ENCODE measurements around the gene ISL1. TPM values are rescaled to one million over a fixed set of nuclear protein-coding genes. Genes with fewer than 3 reads are reported as not detected.
A peak's percentile ranks its signal among the peaks of the same experiment; 100 is the strongest.

Gene ISL1
- 31.5 and 39.4 TPM in 2 replicates for total RNA-seq (ENCODE audit: low replicate concordance)
- long read RNA-seq, transcript ISL1-201 (6 exons, 2,459 nt): major isoform, 278 of 337 reads
- long read RNA-seq, partial matches to known transcripts: 40 of 337 reads
- long read RNA-seq, other reads (novel, unspliced or antisense): 19 of 337 reads

DNA sequence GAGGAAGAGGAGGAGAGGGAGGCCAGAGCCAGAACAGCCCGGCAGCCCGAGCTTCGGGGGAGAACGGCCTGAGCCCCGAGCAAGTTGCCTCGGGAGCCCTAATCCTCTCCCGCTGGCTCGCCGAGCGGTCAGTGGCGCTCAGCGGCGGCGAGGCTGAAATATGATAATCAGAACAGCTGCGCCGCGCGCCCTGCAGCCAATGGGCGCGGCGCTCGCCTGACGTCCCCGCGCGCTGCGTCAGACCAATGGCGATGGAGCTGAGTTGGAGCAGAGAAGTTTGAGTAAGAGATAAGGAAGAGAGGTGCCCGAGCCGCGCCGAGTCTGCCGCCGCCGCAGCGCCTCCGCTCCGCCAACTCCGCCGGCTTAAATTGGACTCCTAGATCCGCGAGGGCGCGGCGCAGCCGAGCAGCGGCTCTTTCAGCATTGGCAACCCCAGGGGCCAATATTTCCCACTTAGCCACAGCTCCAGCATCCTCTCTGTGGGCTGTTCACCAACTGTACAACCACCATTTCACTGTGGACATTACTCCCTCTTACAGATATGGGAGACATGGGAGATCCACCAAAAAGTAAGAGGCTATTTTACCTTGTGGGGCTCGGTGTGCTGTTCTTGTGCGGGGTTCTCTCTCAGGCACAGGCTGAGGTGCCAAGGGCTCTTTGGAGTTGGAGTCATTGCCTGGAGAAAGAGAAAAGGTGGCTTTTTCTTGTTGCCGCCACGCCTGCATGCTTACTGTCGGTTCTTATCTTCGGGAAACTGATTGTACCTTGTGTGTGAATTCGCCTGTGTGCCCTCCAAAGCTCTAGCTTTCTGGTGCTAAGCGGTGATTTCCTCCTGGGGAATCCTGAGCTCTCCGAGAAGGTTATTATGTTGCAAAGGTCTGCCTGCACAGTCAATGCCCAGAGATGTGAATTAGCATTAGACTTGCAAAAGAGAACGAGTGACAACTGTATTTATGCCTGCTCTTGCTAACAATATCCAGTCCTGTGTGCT is at the start of gene ISL1:
TSS of gene ISL1 (plus strand) at position 318 of the 991 bp plus-strand sequence. CDS start at position 542, 224 bp downstream.
- DNase-seq (ENCODE audit: extremely low spot score, unreplicated experiment): no peak
- Mint-ChIP-seq H3K36me3 (no peaks in the 10 kb centered on the region), H3K9me3 (no peaks in the 10 kb centered on the region), H3K4me3 (peak within 1 kb of the TSS; percentile 95), H3K27me3 (peaks cover 100% of the 10 kb centered on the region), H3K27ac (peak within 1 kb of the TSS; percentile 86), H3K4me1 (ENCODE audit: unreplicated experiment) (peaks cover 17% of the 10 kb centered on the region)
- TF ChIP-seq, protein P1, sequence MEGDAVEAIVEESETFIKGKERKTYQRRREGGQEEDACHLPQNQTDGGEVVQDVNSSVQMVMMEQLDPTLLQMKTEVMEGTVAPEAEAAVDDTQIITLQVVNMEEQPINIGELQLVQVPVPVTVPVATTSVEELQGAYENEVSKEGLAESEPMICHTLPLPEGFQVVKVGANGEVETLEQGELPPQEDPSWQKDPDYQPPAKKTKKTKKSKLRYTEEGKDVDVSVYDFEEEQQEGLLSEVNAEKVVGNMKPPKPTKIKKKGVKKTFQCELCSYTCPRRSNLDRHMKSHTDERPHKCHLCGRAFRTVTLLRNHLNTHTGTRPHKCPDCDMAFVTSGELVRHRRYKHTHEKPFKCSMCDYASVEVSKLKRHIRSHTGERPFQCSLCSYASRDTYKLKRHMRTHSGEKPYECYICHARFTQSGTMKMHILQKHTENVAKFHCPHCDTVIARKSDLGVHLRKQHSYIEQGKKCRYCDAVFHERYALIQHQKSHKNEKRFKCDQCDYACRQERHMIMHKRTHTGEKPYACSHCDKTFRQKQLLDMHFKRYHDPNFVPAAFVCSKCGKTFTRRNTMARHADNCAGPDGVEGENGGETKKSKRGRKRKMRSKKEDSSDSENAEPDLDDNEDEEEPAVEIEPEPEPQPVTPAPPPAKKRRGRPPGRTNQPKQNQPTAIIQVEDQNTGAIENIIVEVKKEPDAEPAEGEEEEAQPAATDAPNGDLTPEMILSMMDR (conservative IDR thresholded peaks at IDR 0.05): no peak

DNA sequence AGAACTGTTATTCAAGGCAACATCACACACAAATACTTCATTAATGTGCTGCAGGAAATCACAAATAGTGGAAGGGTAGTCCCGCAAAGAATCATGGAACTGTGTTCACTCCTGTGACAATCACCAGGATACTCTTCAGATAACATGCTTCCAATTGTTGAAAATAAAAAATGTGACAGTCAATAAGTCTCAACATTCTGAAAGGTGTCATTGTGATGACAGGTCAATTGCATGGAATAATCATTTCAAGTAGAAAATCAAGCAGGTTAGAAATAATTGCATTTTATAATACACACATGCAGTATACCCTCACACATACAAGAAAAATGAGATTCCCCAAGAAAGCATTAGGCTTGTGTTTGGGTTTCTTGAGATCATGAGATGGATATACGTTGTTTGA is 46.4 kb upstream of the ISL1 start:
- Mint-ChIP-seq H3K4me3 (no peak overlapping the region), H3K4me1 (ENCODE audit: unreplicated experiment) (no peaks in the 10 kb centered on the region), H3K27me3 (no peaks in the 10 kb centered on the region), H3K36me3 (no peaks in the 10 kb centered on the region), H3K27ac (no peak overlapping the region), H3K9me3 (no peaks in the 10 kb centered on the region)
- DNase-seq (ENCODE audit: extremely low spot score, unreplicated experiment): no peak
- TF ChIP-seq, protein P1 (conservative IDR thresholded peaks at IDR 0.05): no peak

DNA sequence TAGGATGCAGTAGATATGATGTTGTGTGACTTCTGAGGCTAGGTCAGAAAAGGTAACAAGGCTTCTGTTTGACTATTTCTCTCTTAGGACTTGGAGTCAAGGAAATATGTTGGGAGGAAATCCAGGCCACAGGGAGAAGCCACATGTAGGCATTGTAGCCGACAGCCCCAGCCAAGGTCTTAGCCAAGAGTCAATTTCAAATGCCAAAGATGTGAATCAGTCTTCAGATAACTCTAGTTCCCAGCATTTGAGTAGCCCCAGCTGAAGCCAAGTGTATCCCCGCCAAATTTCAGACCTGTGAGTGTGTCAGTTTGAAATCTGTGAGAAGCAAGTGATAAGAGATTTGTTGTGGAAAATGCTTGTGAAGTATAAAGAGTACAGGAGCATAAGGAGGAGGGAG is 38.1 kb upstream of the ISL1 start:
- Mint-ChIP-seq H3K36me3 (no peaks in the 10 kb centered on the region), H3K4me3 (no peak overlapping the region), H3K27ac (no peak overlapping the region), H3K9me3 (peaks cover 16% of the 10 kb centered on the region), H3K27me3 (no peaks in the 10 kb centered on the region), H3K4me1 (ENCODE audit: unreplicated experiment) (no peaks in the 10 kb centered on the region)
- TF ChIP-seq, protein P1 (conservative IDR thresholded peaks at IDR 0.05): no peak
- no peak for DNase-seq (ENCODE audit: extremely low spot score, unreplicated experiment)

DNA sequence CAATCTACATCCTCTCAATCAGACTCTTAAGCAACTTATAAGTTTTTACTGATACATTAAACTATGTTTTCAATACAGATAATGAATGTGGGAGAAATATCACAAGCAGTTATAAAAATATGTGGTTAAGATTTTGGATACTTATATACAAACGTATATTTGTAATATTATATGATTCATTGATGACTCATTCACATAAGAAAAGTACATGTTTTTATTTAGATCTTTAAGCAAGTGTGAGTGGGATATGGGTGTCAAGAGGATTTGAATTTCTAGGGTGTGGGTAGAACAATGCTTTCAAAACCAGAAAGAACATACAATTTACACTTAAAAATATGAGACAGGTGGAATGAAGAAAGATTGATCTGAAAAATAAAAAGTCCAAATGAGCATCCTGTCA is 36.1 kb upstream of the ISL1 start:
- Mint-ChIP-seq H3K27ac (no peak overlapping the region), H3K27me3 (no peaks in the 10 kb centered on the region), H3K4me3 (no peak overlapping the region), H3K4me1 (ENCODE audit: unreplicated experiment) (no peaks in the 10 kb centered on the region), H3K9me3 (peaks cover 16% of the 10 kb centered on the region), H3K36me3 (no peaks in the 10 kb centered on the region)
- no peak for DNase-seq (ENCODE audit: extremely low spot score, unreplicated experiment)
- TF ChIP-seq, protein P1 (conservative IDR thresholded peaks at IDR 0.05): no peak

DNA sequence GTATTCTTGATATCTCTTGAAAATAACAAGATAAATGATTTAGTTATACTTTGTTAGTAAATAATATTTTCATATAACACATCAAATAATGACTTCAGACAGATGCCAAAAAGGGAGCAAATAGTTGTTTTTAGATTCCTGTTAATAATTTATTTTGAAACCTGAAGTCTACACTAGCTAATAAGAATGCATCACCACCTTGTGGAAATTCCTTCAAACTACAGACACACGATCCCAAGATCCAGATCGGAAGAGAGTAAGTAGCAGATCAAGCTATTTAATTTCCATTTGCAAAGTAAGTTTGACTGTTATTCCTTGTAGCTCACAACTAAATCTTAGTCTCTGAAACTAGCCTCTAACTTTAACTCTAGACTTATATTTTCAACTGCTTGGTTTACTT is 35.5 kb upstream of the ISL1 start:
- no peaks in the 10 kb centered on the region for H3K27me3 Mint-ChIP-seq
- H3K36me3 Mint-ChIP-seq: no peaks in the 10 kb centered on the region
- DNase-seq (ENCODE audit: extremely low spot score, unreplicated experiment): no peak
- no peak overlapping the region for H3K27ac Mint-ChIP-seq
- H3K9me3 Mint-ChIP-seq: peaks cover 16% of the 10 kb centered on the region
- H3K4me3 Mint-ChIP-seq: no peak overlapping the region
- TF ChIP-seq, protein P1 (conservative IDR thresholded peaks at IDR 0.05): peak; percentile 48
- H3K4me1 Mint-ChIP-seq (ENCODE audit: unreplicated experiment): no peaks in the 10 kb centered on the region
